Stimulated activated CD8-positive, alpha-beta memory T cell treated with anti-CD3 and anti-CD28 coated beads, Interleukin-15, amount 100 ng/mL, for 1 hour (primary cell): ENCODE results near the gene NEK7.
"Not testable (repeated sequence)": the region's sequence is repeated elsewhere in the genome, so short reads cannot be mapped to it uniquely, and the experiment has no call there.

Source experiments
- DNase-seq: peaks from one replicate; pipeline ENCODE4 v3.0.0-alpha.2; 2020; ENCODE audit warnings: low read depth

The NEK7 gene

DNA sequence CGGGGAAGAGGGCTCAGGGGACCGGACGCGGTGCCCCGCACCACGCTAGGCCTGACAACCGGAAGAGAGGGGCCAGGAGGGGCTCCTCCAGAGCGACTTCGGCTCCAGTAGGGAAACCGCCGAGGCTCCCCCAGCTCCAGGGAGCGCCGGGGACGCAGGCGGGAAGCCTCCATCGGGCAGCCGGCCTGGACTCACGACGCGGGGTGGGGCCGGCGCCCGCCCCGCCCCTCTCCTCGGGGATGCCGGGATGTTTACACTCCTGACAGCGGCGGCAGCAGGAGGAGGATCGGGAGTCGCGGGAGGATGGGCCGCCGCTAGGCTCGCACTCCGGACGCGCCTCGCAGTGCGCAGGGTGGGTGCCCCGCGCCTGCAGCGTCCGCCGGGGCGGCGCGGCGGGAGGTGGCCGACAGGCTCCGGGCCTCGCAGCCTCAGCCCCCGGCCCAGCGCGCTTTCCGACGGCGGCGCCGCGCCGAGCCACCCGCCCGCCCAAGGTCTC lies at the start of gene NEK7:
NEK7 (plus strand) TSS at position 254 of the 496 bp plus-strand sequence. CDS start 75,583 bp downstream, outside the sequence.
- DNase-seq, result no peak

DNA sequence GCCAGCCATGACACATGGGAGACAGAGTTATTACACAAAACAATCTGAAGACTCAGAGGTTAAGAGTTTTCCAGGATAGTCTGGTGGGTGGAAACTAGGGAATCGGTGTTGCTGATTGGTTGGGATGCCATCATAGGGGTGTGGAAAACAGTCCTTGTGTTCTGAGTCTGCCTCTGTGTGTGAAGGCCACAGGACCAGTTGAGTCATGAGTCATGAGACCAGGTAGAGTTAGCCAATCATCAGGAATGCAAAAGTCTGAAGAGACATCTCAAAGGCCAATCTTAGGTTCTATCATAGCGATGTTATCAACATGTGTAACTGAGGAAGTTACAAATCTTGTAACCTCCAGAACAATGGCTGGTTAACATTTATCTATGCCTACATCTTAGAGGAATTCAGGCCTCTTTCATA lies 49.7 kb upstream of the NEK7 start:
- no peak for DNase-seq

DNA sequence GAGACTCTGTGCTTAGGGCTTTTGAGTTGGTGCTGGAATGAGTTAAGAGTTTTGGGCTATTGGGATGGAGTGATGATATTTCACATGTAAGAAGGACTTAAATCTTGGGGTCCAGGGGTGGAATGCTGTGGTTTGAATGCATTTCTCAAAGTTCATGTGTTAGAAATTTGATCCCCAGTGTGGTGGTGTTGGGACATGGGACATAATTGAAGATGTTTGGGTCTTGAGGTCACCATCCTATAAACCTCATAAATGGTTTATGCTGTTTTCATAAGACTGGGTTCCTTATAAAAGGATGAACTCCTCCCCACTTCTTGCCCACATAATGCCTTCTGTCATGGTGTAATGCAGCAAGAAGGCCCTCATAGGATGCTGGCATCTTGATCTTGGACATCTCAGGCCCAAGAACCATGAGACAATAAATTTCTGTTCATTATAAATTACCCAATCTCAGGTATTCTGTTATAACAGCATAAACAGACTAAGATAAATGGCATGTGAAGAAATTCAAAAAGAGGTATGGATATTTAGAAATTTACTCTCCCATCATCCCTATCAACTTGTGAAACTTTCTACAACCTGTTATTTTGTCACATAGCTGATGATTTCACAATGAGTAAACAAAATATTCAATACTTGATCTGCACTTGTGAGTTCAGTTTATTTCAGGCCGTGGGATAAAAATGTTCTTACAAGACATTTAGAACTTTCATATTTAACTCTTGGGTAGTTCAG lies 48.0 kb upstream of the NEK7 start:
- DNase-seq, result no peak

DNA sequence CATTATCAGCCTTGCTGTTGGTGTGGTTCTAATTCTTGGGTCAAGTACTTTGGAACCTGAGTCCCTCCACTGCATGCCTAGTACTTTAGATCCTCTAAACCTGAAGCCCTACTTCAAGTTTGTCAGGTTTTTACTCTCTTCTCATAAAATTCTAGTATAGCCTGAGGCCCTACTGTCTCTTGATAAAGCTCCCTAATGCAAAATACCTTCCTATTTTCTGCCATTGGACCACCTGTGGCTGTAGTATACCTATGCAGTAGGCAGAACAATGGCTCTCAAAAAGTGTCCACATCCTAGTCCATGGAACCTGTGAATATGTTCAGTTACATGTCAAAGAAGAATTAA lies 47.5 kb upstream of the NEK7 start:
- DNase-seq, result no peak

DNA sequence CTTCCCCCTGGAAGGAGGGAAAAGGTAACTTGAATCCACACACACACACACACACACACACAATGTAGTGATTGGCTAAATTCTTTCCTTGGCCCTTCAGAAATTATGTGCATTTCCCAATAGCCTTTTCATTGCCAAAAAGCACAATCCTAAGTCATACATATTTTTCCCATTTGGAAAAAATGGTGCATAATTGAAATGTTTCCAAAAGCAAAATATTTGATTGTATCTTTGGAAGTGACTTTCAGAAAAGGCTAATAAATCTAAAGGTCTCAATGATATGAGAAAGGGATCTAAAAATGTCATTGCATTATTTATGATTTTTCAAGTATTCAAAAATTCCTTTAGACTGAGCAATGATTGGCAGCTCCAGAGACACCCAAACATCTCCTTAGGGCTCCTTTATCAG lies 43.5 kb upstream of the NEK7 start:
- no peak for DNase-seq

DNA sequence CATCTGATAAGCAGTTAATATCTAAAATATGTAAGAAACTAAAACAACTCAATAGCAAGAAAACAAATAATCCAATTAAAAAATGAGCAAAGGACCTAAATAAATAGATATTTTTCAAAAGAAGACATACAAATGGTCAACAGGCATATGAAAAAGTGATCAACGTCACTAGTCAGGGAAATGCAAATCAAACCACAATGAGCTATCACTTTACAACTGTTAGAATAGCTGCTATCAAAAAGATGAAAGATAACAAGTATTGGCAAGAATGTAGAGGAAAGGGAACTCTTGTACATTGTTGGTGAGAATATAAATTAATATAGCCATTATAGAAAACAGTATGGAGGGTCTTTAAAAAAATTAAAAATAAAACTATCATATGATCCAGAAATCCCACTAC lies 40.7 kb upstream of the NEK7 start:
- DNase-seq, result no peak

DNA sequence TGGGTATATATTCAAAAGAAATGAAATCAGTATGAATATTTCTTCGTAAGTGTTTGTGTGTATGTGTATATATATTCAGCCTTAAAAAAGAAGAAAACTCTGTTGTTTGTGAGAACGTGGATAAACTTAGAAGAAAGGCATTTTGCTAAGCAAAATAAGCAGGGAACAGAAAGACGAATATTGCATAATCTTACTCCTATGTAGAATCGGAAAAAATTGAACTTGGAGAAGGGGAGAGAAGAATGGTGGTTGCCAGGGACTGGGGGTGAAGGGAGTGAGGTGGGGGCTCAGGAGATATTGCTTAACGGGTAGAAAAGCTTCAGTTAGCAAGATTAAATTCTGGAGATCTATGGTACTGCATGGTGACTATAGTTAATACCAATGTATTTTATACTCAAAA lies 40.3 kb upstream of the NEK7 start:
- no peak for DNase-seq

DNA sequence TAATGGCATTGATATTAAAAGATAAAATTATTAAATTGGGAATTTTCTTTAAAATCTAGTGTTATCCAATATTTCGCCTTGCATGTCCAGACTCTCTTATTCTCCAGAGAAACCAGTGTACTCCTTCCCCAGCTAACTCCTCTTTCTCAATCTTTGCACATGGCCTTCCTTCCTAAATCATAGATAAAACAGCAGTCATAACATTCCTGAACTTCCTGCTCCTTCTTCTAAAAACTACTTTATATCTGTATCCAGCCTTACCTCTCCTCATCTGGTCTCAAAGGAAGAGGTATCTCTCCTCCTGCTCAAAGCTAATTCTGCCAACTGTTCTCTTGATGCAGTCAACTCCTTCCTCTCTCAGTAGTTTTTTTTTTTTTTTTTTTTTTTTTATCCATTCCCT lies 39.5 kb upstream of the NEK7 start:
- DNase-seq, result no peak

DNA sequence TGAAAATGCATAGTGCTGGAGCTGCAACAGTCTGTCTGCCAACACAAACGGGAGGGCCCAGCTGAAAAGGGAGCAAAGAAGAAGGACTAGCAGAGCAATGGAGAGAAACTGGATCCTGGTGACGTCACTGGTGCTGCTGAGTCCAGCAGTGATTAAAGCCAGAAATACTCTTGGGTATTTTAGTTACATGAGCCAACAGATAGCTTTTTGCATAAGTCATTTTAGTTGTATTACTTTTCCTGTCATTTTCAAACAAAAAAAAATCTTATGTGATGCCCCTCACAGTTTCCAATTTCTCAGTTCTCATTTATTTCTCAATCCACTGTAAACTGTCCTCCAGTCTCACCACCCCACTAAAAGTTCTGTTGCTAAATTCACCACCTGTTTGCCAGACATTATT lies 38.7 kb upstream of the NEK7 start:
- DNase-seq, result no peak

DNA sequence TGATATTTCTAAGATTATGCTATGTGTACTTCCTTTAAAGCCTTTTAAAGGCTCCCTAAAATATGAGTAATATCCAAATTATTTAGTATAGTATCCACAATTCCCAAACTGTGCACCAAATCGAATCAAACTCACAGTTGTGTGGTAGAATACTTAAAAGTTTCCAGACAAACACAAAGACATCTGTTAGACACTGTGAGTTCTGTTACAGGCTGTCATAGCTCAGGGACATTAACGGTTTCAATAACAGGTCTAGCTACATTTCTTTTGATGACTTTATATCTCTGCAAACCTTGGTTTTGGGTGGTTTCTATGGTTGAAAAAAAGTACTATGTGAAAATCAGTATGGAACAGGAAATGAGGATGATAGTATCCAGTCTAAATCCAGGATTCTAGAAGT lies 36.9 kb upstream of the NEK7 start:
- DNase-seq, result no peak

DNA sequence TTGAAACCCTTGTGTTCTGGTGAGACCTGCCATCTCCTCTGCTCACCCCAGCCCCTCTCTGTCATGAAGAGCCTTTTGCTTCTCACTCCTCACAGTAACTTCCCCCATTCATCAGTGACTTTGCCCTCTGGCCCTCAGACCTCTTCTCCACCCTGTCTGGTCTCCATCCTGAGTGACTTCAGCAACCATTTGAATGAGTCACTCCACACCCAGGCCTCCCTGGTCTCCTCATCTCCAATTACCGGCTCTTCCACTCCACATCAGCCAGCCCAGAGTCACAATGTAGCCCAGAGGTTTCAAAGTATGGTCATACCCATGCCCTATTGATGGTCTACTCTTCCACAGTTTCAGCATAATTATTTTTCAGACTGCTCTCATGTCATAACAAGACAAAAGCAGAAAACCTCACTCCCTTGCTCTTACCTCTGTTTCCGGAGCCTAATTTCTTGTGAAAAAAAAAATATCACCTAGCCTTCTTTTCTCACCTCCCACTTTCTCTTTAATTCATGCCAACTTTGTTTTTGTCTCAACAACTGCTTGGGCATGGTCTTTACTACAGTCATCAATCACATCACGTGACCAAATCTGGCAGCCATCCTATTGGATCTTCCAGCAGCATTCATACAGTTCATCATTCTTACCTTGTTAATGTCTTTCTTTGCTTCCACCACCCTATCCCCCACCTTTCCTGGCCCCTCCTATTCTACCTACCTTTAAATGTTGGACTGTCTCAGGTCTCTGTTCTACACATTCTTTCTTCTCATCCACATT lies 35.6 kb upstream of the NEK7 start:
- no peak for DNase-seq

DNA sequence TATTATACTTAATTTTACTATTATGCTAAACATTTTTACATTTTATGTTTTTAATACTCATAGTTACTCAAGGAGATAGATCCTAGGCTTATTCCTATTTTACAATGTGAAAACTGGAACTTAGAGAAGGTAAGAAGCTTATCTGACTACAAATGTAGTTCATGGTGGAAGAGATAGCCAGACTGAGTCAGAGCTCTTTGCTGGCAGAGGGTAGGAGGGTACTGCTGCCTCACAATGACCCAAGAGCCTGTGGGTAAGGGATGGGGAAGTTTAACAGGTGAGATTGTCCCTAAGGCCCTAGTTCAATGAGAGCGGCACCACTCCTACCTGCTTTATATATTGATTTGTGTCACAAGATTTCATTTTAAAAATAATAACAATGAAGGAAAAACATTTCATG lies 34.1 kb upstream of the NEK7 start:
- no peak for DNase-seq

DNA sequence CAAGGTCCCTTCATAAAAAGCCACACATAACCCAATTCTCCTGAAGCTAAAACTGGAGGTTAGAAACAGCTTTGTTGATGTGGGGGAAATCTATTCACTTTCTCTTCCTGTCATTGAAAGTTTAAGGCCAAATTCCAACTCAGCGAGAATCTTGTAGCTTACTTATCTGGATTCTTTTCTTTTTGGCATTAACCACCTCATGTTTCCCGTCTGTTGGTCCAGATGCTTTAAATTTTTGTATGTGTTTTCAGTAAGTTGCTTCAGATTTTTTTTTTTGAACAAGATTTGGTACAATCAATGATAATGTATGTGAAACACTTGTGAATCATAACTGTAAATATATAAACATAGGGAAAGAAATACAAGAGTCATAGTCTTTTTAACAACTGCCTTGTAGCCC lies 33.7 kb upstream of the NEK7 start:
- DNase-seq, result no peak

DNA sequence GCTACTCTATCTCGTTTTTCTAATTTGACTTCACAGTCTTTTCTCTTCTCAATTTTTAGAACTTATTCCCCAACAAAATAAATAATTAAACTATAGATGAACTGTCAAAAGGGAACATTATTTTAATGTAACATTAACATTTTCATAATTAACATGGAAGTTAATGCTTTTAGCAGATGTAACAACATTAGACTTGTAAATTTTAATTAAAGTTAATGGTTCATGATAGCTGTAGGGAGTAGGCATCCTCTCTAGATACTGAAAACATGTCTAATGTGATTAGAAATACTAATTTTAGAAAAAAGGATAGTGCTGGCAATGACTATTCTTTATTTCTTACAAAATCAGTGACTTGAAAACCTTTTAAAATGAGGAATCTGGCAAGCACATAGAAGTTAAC lies 32.1 kb upstream of the NEK7 start:
- no peak for DNase-seq

DNA sequence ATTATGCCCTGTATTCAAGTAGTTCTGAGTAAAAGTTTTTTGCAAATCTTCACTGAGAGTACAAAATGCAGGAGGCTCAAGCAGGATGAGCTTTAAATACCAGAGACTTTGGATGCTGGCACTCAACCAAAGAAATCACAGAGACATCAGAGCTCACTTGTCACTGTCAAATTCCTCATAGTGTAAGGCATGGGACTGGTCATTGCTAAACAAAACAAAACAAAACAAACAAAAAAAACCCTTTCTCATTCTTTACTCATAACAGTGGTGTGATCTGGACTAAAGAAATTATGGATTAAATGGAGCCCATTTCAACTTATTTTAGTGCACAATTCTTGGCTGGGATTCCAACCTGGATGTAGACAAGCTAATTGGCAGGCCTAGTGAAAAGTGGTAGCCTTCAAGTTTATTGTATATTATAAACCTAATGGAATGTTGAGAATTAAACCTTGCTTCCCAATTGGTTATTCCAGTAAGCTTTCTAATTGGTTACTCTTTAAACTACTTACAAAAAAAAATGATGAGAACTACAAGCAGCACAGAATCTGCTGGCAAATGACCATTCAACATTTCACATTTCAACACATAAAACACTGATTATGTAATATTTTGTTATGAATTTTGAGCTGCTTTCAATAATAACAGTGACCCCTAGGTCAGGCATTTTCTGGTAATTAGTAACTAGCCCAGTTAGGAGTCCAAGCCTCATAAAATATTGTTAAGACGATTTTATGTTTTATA lies 30.6 kb upstream of the NEK7 start:
- DNase-seq, result no peak

DNA sequence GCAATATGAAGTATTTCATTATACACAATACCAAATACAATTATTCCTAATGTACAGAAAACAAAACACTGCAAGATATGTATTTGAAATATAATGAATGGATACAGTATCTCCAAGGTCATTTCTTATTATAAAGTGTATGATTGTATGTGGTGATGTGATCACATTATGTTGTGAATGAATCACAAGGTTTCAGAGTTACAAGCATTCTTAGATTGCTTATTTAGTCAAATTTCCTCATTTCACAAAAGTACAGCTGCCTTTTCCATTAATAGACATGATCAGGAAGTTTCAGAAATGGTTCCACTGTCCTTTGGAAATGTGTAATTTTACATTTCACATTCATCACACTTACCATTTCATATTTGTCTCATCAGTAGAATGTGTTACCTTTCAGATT lies 28.3 kb upstream of the NEK7 start:
- no peak for DNase-seq

DNA sequence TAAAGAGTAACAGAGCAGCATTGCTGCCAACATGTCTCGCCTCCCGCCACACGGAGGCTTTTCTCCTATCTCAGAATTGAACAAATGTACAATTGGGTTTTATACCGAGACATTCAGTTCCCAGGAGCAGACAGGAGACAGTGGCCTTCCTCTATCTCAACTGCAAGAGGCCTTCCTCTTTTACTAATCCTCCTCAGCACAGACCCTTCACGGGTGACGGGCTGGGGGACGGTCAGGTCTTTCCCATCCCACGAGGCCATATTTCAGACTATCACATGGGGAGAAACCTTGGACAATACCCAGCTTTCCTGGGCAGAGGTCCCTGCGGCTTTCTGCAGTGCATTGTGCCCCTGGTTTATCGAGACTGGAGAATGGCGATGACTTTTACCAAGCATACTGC lies 26.7 kb upstream of the NEK7 start:
- not testable (repeated sequence) for DNase-seq

DNA sequence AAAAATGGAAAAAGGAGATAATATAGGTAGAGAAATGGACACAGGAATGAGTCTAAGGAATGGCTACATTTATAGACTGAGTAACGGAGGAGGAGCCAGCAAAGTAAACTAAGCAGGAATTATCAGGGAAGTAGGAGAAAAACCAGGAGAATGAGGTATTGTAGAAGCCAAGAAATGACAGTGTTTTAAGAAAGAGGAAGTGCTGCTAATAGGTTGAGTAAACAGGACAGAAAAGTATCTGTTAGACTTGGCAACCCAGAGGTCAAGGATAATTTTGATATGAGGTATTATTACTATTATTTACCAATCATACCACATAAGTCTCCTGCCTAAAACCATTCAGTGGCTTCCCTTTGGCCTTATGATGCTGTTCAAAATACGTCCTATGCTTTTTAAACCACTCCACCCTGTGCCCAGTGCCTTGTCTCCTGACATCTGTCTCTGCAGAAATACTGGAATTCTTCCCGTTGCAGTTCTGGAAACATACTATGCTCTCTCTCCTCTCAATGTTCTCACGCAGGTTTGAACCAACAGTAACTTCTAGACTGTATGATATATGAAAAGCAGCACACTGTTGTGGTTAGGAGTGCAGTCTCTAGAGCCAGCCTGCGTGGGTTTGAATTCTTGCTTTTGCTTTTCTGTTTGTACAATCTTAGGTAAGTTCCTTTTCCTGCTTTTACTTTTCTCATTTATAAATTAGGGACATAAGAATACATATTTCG lies 24.6 kb upstream of the NEK7 start:
- no peak for DNase-seq

DNA sequence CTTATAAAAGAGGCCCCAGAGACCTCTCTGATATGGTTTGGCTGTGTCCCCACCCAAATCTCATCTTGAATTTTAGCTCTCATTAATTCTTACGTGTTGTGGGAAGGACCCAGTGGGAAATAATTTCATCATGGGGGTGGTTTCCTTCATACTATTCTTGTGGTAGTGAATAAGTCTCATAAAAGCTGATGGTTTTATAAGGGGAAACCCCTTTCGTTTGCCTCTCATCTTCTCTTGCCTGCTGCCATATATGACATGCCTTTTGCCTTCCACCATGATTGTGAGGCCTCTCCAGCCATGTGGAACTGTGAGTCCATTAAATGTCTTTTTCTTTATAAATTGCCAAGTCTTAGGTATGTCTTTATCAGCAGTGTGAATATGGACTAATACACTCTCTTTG lies 22.5 kb upstream of the NEK7 start:
- no peak for DNase-seq

DNA sequence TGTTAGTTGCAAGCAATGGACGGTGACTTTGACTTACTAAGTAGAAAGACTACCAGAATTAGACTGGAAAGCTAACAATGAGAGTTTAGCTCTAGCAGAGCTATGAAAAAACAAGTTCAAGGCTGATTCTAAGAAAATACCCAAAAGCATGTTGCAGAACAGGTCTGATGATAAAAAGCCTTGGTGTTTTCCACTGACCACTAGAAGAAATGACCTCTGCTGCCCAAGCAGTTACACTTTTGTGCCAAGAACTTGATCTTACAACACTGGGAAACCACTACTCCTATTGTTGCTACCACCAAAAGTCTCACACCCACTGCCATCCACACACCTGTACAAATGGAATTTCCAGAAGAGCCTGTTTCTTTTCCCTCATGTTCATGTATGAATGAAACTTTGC lies 21.4 kb upstream of the NEK7 start:
- no peak for DNase-seq

DNA sequence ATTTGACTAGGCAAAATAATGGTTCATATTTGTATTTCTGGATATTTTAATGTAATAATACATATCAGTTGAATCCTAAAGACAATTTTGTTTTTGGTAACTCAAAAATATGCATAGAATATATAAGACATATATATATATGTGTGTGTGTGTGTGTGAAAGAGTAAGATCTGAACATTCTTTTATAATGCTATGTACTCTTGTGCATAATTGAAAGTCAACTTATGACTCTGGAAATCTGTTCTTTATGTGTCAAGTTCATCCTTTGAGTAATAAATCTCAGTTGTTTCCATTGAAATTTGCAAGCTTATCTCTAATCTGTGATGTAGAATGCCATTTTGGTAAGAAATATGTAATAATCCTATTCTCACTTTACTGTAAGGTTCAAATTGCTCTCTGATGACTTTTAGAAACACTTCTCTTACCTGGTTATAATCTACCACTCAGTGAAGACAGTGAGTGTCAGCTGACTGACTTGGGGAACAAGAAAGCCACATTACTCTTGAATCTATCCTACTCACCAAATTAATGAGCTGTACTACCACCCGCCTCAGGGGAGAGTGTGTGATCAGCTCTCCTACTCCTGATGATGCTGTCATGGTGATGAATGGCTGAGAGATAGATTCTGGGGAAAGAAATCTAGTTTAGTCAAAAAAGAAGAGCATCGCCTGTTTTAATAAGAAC lies 15.0 kb upstream of the NEK7 start:
- no peak for DNase-seq

DNA sequence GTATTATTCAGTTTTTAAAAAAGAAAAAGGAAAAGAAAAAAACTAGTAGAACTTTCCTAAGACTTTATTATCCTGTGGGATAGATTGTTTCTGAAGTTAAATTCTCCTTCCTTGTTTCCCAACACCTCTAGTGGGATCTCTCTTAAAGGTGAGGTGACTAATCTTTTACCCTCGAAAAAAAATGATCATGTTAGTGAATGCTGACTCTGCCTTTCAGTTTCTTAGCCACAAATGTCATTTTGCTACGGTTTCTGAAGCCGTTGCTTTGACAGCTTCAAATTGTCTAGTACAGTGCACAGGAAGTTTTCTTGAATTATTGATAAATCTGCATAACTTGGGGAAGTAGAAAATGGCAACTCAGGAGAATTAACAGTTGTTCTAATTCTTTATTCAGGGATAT lies 13.0 kb upstream of the NEK7 start:
- no peak for DNase-seq
